Fibroblast of skin of abdomen (primary cell): ENCODE measurements around the gene IGF2R.
"Not testable (repeated sequence)": the region's sequence is repeated elsewhere in the genome, so short reads cannot be mapped to it uniquely, and the experiment has no call there.

ENCODE experiments used
- DNase-seq: peaks from one replicate; pipeline ENCODE4 v3.0.0-alpha.2; 2013

Gene IGF2R

DNA sequence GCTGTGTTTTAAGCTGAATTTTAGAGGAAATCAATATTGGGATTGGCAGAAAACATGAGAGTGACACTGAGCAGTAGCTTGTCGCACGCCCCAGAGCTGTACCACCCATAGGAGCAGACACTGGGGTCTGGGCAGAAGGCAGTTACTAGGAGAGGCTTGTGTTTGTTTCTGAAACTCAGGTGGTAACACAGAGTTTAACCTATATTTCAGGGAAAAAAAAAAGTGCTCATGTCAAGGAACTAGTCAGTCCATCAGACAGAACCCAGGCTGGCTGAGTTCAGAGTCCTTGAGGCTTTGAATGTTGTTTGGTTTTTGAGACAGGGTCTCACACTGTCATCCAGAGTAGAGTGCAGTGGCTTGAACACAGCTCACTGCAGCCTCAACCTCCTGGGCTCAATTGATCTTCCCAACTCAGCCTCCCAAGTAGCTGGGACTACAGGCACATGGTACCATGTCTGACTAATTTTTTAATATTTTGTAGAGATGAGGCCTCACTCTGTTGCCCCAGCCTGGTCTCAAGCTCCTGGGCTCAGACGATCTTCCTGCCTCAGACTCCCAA lies 159.3 kb downstream of the IGF2R start:
- no peak for DNase-seq

DNA sequence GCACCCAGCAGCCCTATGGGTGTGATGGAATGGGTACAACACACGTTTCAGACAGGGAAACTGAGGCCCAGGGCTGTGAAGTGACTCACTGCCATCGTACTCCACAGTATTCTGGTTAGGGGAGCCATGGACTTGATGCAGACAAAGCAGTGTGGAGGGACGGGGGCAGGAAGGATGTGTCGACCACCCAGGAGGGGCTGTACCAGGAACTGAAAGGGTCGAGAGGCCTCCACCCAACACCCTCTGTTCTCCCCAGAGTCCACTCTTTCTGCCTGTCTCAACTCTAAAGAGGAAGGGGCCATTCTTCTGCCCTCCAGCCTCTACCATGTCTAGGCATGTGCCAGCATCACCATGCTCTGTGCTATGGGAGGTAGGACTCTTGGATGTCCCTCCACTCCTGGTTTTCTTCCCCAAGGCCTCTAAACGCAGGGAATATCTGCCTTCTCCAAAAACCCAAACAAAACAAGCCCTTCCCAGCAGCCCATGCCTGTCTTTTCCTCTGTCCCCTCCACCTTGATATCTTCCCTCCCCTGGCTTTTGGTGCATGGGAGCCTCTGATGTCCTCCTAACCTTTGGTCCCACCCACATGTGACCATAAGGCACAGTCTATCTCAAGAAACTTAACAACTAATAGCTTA lies 160.1 kb downstream of the IGF2R start:
- DNase-seq: no peak

DNA sequence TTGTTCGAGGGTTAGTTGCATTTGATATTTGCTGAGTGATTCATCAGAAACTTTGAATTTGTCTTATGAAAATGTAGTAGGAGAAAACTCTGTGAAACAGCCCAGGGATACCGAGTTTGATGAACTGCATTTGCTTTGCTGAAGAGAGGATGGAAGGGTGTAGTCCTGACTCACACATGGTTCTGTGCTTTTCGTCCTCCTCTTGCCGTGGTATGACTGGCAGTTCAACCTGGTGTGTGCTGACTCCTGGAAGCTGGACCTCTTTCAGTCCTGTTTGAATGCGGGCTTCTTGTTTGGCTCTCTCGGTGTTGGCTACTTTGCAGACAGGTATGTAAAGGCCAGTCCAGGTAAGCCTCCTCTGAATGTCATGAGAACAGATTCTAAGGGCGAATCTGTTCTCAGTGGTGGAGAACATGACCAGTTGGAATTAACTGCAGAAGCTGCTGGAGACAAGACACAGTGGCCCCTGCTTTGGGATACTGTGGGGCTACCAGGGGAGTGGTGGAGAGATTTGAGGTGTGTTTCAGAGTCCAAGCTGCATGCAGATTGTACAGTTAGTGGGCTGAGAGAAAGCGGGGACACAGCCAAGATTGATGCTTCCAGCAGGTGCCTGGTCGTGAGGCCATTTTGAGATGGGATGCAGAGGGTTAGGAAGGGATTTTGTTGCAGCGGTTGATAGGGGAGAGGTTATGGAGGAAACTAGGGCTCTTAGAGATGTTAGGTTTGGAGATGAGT lies 161.2 kb downstream of the IGF2R start:
- no peak for DNase-seq

DNA sequence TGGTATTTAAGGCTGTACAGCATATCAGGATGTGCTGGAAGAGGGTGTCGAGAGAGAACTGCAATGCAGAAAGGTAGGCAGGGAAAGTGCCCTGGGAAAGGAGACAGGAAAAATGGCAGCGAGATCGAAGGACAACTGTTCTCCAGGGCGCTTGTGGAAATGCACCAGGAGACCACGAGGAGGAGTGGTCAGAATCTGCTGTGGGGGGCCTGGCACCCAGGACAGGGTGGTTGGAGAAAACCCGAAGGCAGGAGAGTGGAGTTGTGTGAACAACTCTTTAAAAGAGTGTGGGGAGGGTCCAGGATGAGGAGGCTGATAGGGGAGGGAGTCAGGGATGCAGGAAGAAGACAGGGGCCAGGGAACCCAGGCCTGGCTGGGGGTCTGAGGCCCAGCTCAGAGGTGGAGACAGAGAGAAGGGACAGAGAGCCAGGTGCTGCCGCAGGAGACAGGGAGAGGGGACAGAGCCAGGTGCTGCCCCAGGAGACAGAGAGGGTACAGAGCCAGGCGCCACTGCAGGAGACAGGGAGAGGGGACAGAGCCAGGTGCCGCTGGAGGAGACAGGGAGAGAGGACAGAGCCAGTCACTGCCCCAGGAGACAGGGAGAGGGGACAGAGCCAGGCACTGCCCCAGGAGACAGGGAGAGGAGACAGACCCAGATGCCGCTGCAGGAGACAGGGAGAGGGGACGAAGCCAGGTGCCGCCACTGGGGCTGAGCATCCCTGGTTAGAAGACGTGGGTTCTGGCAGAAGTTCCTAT lies 162.0 kb downstream of the IGF2R start:
- DNase-seq: no peak

- DNase-seq: no peak
Observed at GRCh38 chr6:160131636-160132296, 162.9 kb downstream of the IGF2R start.

GRCh38 chr6:160132297-160132637 lies 163.4 kb downstream of the IGF2R start:
- no peak for DNase-seq

- DNase-seq: no peak
Observed at GRCh38 chr6:160132776-160133338, 164.0 kb downstream of the IGF2R start.

GRCh38 chr6:160133441-160134336 lies 164.8 kb downstream of the IGF2R start:
- no peak for DNase-seq

- DNase-seq: not testable (repeated sequence)
Observed at GRCh38 chr6:160134337-160134751, 165.5 kb downstream of the IGF2R start.

- DNase-seq: no peak
Observed at GRCh38 chr6:160134779-160135547, 166.1 kb downstream of the IGF2R start.

GRCh38 chr6:160135907-160136655 lies 167.2 kb downstream of the IGF2R start:
- DNase-seq: no peak

- no peak for DNase-seq
Observed at GRCh38 chr6:160137130-160137988, 168.5 kb downstream of the IGF2R start.

- peak; percentile 66 for DNase-seq
Observed at GRCh38 chr6:160137989-160138835, 169.3 kb downstream of the IGF2R start.

DNA sequence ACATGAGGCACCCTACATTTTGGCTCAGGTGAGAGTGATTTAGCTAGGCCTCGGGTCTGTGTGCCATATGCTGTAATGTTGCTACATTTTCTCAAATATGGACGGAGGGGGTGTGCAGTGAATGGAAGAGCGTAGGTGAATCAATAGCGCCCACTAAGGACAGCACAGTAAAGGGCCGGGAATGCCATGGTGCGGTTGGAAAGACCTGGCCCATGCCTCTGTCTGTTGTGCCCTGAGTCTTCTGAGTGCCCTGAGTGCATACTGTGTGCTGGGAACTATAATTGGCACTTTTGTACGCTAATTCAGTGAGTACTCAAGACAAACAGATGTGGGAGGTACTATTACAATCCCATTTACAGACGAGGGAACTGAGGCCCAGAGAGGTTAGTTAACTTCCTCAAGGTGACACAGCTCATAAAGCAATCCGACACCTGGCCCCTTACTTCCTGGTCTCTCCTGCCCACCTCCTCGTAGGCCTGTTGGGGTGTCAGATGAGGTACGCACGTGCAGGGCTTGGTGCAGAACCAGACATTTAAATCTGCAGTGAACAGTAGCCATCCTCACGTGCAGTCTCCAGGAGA lies 170.0 kb downstream of the IGF2R start:
- DNase-seq: no peak

DNA sequence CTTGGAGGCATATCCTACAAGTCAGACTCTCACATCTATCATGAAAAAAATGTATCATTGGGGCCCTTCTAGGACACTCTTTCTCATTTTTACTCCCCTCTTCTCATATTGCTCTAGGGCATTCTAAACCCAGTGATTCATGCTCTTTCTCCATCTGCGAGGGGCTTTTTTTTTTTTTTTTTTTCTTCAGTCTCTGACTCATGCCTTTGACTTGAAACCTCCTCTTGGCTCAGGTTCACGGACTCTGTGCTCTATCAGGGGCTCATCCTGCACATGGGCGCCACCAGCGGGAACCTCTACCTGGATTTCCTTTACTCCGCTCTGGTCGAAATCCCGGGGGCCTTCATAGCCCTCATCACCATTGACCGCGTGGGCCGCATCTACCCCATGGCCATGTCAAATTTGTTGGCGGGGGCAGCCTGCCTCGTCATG lies 170.6 kb downstream of the IGF2R start:
- DNase-seq: peak; percentile 94

DNA sequence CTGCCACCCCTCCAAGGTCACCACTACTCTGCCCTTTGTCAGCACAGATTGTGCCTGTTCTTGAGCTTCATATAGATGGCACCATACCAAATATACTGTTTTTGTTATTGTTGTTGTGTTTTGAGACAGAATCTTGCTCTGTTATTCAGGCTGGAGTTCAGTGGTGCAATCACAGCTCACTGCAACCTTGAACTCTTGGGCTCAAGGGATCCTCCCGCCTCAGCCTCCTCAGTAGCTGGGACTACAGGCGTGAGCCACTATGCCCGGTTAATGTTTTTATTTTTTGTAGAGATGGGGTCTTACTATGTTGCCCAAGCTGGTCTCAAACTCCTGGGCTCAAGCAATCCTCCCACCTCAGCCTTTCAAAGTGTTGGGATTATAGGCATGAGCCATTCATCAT lies 171.6 kb downstream of the IGF2R start:
- not testable (repeated sequence) for DNase-seq

GRCh38 chr6:160141001-160141726 lies 172.3 kb downstream of the IGF2R start:
- peak; percentile 58 for DNase-seq
